ENCODE data around the gene NQO1. TPM values are rescaled to one million over a fixed set of nuclear protein-coding genes. Genes with fewer than 3 reads are reported as not detected.

NQO1 gene
- total and polyA plus RNA-seq, 2 of the 13 experiments (the other 11 are each of a cell fraction or from before 2014, with no cell fraction given), result 464 to 1,060 TPM

DNA sequence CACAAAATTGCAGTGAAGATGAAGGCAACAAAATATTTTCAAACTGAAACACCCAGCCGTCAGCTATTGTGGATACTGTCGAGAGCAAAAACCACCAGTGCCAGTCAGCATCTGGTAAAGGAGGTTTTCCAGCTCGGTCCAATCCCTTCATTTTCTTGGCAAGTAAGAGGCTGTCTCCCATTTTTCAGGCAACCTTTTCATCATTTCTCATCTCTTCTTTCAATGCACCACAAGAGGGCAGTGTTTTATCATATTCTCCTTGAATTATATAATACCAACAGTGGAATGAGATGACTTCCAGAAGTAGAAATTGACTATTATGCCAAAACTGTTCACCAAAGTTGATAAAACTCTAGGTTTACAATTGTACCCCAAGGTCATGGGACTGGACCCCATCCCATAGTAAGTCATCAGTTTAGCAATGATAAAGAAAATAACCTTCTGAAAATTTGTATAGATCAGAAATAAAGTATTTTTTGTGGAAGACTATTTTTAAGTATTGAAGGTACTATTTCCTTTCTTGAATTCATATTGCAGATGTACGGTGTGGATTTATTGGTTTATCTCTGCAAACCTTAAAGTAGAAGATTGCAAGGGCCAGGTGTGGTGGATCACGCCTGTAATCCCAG, 16.8 kb downstream of the NQO1 start (continued):
- TF ChIP-seq ZNF44 (CRISPR knock-in tag; IDR thresholded peaks at IDR 0.05), result no peak
- TF ChIP-seq, protein P1, sequence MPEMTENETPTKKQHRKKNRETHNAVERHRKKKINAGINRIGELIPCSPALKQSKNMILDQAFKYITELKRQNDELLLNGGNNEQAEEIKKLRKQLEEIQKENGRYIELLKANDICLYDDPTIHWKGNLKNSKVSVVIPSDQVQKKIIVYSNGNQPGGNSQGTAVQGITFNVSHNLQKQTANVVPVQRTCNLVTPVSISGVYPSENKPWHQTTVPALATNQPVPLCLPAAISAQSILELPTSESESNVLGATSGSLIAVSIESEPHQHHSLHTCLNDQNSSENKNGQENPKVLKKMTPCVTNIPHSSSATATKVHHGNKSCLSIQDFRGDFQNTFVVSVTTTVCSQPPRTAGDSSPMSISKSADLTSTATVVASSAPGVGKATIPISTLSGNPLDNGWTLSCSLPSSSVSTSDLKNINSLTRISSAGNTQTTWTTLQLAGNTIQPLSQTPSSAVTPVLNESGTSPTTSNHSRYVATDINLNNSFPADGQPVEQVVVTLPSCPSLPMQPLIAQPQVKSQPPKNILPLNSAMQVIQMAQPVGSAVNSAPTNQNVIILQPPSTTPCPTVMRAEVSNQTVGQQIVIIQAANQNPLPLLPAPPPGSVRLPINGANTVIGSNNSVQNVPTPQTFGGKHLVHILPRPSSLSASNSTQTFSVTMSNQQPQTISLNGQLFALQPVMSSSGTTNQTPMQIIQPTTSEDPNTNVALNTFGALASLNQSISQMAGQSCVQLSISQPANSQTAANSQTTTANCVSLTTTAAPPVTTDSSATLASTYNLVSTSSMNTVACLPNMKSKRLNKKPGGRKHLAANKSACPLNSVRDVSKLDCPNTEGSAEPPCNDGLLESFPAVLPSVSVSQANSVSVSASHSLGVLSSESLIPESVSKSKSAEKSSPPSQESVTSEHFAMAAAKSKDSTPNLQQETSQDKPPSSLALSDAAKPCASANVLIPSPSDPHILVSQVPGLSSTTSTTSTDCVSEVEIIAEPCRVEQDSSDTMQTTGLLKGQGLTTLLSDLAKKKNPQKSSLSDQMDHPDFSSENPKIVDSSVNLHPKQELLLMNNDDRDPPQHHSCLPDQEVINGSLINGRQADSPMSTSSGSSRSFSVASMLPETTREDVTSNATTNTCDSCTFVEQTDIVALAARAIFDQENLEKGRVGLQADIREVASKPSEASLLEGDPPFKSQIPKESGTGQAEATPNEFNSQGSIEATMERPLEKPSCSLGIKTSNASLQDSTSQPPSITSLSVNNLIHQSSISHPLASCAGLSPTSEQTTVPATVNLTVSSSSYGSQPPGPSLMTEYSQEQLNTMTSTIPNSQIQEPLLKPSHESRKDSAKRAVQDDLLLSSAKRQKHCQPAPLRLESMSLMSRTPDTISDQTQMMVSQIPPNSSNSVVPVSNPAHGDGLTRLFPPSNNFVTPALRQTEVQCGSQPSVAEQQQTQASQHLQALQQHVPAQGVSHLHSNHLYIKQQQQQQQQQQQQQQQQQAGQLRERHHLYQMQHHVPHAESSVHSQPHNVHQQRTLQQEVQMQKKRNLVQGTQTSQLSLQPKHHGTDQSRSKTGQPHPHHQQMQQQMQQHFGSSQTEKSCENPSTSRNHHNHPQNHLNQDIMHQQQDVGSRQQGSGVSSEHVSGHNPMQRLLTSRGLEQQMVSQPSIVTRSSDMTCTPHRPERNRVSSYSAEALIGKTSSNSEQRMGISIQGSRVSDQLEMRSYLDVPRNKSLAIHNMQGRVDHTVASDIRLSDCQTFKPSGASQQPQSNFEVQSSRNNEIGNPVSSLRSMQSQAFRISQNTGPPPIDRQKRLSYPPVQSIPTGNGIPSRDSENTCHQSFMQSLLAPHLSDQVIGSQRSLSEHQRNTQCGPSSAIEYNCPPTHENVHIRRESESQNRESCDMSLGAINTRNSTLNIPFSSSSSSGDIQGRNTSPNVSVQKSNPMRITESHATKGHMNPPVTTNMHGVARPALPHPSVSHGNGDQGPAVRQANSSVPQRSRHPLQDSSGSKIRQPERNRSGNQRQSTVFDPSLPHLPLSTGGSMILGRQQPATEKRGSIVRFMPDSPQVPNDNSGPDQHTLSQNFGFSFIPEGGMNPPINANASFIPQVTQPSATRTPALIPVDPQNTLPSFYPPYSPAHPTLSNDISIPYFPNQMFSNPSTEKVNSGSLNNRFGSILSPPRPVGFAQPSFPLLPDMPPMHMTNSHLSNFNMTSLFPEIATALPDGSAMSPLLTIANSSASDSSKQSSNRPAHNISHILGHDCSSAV (CRISPR knock-in tag; IDR thresholded peaks at IDR 0.05; ENCODE audit: borderline replicate concordance), result no peak
- TF ChIP-seq ZSCAN9 (CRISPR knock-in tag; IDR thresholded peaks at IDR 0.05; ENCODE audit: borderline replicate concordance), result 0 out of 2 replicates have a peak, but pooled peaks have one; percentile 2
- TF ChIP-seq KLF11 (CRISPR knock-in tag; IDR thresholded peaks at IDR 0.05), result no peak
- no peak for TF ChIP-seq CHD4 (IDR thresholded peaks at IDR 0.05; ENCODE audit: borderline replicate concordance, low read length)
- TF ChIP-seq ZNF737 (CRISPR knock-in tag; IDR thresholded peaks at IDR 0.05; ENCODE audit: borderline replicate concordance), result no peak
- no peak for TF ChIP-seq FOXK2 (IDR thresholded peaks at IDR 0.05)
- TF ChIP-seq TMF1 (CRISPR knock-in tag; IDR thresholded peaks at IDR 0.05; ENCODE audit: low read depth), result no peak
- TF ChIP-seq ZFYVE20 (CRISPR knock-in tag; IDR thresholded peaks at IDR 0.05; ENCODE audit: borderline replicate concordance, low read depth), result no peak
- TF ChIP-seq GPN1 (CRISPR knock-in tag; IDR thresholded peaks at IDR 0.05; ENCODE audit: borderline replicate concordance), result no peak
- TF ChIP-seq, protein P2, sequence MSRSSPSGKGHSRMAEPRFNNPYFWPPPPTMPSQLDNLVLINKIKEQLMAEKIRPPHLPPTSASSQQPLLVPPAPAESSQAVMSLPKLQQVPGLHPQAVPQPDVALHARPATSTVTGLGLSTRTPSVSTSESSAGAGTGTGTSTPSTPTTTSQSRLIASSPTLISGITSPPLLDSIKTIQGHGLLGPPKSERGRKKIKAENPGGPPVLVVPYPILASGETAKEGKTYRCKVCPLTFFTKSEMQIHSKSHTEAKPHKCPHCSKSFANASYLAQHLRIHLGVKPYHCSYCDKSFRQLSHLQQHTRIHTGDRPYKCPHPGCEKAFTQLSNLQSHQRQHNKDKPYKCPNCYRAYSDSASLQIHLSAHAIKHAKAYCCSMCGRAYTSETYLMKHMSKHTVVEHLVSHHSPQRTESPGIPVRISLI (CRISPR knock-in tag; IDR thresholded peaks at IDR 0.05; ENCODE audit: borderline replicate concordance), result no peak
- peak; percentile 47; the same call in 1 of the 2 replicates for TF ChIP-seq ZNF124 (CRISPR knock-in tag; IDR thresholded peaks at IDR 0.05)
- TF ChIP-seq CC2D1A (CRISPR knock-in tag; IDR thresholded peaks at IDR 0.05), result no peak
- TF ChIP-seq PRPF4 (IDR thresholded peaks at IDR 0.05; ENCODE audit: low read depth, low read length, poor library complexity, severe bottlenecking), result no peak
- TF ChIP-seq, protein P3, sequence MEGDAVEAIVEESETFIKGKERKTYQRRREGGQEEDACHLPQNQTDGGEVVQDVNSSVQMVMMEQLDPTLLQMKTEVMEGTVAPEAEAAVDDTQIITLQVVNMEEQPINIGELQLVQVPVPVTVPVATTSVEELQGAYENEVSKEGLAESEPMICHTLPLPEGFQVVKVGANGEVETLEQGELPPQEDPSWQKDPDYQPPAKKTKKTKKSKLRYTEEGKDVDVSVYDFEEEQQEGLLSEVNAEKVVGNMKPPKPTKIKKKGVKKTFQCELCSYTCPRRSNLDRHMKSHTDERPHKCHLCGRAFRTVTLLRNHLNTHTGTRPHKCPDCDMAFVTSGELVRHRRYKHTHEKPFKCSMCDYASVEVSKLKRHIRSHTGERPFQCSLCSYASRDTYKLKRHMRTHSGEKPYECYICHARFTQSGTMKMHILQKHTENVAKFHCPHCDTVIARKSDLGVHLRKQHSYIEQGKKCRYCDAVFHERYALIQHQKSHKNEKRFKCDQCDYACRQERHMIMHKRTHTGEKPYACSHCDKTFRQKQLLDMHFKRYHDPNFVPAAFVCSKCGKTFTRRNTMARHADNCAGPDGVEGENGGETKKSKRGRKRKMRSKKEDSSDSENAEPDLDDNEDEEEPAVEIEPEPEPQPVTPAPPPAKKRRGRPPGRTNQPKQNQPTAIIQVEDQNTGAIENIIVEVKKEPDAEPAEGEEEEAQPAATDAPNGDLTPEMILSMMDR (CRISPR knock-in tag; IDR thresholded peaks at IDR 0.05), result peak; percentile 85
- no peak for TF ChIP-seq ZNF121 (CRISPR knock-in tag; IDR thresholded peaks at IDR 0.05)
- TF ChIP-seq, protein P4, sequence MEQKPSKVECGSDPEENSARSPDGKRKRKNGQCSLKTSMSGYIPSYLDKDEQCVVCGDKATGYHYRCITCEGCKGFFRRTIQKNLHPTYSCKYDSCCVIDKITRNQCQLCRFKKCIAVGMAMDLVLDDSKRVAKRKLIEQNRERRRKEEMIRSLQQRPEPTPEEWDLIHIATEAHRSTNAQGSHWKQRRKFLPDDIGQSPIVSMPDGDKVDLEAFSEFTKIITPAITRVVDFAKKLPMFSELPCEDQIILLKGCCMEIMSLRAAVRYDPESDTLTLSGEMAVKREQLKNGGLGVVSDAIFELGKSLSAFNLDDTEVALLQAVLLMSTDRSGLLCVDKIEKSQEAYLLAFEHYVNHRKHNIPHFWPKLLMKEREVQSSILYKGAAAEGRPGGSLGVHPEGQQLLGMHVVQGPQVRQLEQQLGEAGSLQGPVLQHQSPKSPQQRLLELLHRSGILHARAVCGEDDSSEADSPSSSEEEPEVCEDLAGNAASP (CRISPR knock-in tag; IDR thresholded peaks at IDR 0.05; ENCODE audit: borderline replicate concordance), result peak; percentile 69; the same call in 1 of the 2 replicates
- TF ChIP-seq FOSL2 (CRISPR knock-in tag; IDR thresholded peaks at IDR 0.05), result no peak

Data from HepG2 (cell line).